ENCODE results near the gene RAG1. TPM values are rescaled to one million over a fixed set of nuclear protein-coding genes. Genes with fewer than 3 reads are reported as not detected.

Gene RAG1
- total and polyA plus RNA-seq, 2 experiments from 2014 or later, result 0.11 to 0.49 TPM

DNA sequence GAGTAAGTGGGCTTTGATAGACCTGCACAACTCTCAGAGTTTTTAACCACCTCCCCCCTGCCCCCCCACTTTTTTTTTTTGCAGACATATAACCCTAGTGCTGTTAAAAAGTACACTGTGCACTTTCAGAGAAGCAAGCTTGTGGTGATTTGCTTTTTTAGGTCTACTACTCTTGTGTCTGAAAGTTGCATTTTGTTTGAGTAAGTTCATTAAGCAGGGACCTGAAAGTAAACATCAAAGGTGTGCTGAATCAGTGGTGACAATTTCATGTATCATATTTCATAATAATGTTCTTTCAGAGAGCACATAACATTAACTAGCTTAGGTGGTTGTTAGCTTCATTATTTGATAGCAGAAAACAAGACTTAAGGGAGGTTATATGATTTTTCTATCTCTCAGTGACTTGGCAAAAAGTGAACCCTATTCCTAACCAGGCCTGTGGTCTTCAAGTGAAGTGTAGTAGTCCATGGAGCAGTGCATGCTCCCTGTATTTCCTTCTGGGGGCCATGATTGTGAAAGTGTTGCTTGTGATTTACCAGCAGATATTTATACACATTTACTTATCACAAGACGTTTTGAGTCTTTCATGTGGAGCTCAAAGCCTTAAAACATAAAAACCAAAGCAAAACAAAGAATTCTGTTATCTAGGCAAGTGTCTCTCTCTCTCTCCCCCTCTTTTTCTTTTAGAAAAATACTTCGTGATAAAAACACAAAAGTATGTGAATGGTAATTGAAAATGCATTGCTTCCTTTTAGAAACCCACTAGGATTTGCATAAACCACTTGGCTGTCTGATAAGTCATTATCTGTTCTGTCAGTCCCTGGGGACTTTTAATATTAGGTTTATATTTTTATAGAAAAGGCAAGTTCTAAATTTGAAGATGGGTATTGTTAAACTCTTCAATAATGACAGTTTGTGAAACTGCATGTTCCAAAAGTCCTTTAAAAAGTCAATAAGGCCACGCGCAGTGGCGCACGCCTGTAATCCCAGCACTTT, 37.7 kb downstream of the RAG1 start:
- no peak for TF ChIP-seq EZH2 (IDR thresholded peaks at IDR 0.05; ENCODE audit: insufficient read depth, poor library complexity, severe bottlenecking)
- TF ChIP-seq EZH2phosphoT487 (IDR thresholded peaks at IDR 0.05; ENCODE audit: insufficient read depth, low read depth), result no peak
- DNase-seq, result no peak
- Histone ChIP-seq H3K4me3 (no peak overlapping the region), H3K27ac (no peak overlapping the region), H3K9me2 (ENCODE audit: insufficient read depth) (no peaks in the 10 kb centered on the region), H3K27me3 (replicated peaks; ENCODE audit: insufficient read depth) (no peaks in the 10 kb centered on the region), H2AFZ (no peak overlapping the region), H3K4me2 (ENCODE audit: unreplicated experiment) (no peak overlapping the region), H4K20me1 (ENCODE audit: insufficient read depth) (no peaks in the 10 kb centered on the region), H3F3A (ENCODE audit: insufficient read depth) (no peaks in the 10 kb centered on the region), H3K9ac (no peak overlapping the region), H3K4me1 (ENCODE audit: insufficient read depth) (no peaks in the 10 kb centered on the region), H3K79me2 (ENCODE audit: insufficient read depth) (no peaks in the 10 kb centered on the region), H3K9me3 (ENCODE audit: low read depth) (no peaks in the 10 kb centered on the region), H3K36me3 (ENCODE audit: low read depth) (no peaks in the 10 kb centered on the region)
- WGBS, 2 experiments (ENCODE audit: low coverage in 1 of 2, low lambda C conversion rate in 2 of 2, missing lambda C conversion rate in 2 of 2), result 84 to 89% methylated on average over 6 of the region's 6 CpGs
- in situ Hi-C loops (cut with MboI), result no loop called here

DNA sequence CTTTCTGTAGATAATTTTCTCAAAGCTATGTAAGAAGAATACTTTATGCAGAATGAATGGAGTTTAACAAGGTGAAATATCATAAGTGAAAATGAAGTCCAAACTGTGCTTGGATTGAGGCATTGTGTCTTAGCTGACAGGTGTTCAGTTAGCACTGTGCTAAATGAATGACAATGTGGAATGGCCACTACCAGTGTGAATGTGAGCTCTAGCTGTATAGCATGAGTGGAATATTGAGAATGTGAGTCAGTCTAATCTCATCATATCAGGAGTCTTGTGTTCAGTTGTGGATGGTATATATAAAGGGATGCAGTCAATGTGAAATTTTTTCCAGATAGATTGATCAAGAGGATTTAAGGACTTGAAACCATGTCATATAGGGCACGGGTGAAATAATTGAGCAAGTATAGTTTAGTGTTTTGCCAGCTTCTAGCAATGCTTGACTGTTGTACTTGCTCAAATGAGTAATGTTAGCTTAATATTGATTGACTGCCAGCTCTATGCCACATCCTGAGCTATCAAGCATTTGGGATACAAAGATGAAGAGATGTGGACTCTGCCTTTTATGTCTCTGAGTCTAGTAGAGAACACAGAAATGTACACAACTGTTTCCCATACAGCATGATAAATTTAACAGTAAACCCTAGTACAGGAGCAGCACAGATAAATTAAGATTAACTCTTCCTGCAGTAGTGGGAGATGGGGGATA, 40.8 kb downstream of the RAG1 start:
- Histone ChIP-seq H4K20me1 (ENCODE audit: insufficient read depth) (no peaks in the 10 kb centered on the region), H3K36me3 (ENCODE audit: low read depth) (no peaks in the 10 kb centered on the region), H3K4me2 (ENCODE audit: unreplicated experiment) (no peak overlapping the region), H3K27me3 (replicated peaks; ENCODE audit: insufficient read depth) (no peaks in the 10 kb centered on the region), H2AFZ (no peak overlapping the region), H3K4me1 (ENCODE audit: insufficient read depth) (no peaks in the 10 kb centered on the region), H3K27ac (no peak overlapping the region), H3K9me3 (ENCODE audit: low read depth) (no peaks in the 10 kb centered on the region), H3F3A (ENCODE audit: insufficient read depth) (no peaks in the 10 kb centered on the region), H3K79me2 (ENCODE audit: insufficient read depth) (no peaks in the 10 kb centered on the region), H3K4me3 (no peak overlapping the region), H3K9ac (no peak overlapping the region), H3K9me2 (ENCODE audit: insufficient read depth) (no peaks in the 10 kb centered on the region)
- in situ Hi-C loops (cut with MboI), result no loop called here
- no peak for DNase-seq
- WGBS, 2 experiments (ENCODE audit: low coverage in 1 of 2, low lambda C conversion rate in 2 of 2, missing lambda C conversion rate in 2 of 2), result 70 to 75% methylated on average over 1 of the region's 1 CpG
- TF ChIP-seq EZH2 (IDR thresholded peaks at IDR 0.05; ENCODE audit: insufficient read depth, poor library complexity, severe bottlenecking), result no peak
- no peak for TF ChIP-seq EZH2phosphoT487 (IDR thresholded peaks at IDR 0.05; ENCODE audit: insufficient read depth, low read depth)

DNA sequence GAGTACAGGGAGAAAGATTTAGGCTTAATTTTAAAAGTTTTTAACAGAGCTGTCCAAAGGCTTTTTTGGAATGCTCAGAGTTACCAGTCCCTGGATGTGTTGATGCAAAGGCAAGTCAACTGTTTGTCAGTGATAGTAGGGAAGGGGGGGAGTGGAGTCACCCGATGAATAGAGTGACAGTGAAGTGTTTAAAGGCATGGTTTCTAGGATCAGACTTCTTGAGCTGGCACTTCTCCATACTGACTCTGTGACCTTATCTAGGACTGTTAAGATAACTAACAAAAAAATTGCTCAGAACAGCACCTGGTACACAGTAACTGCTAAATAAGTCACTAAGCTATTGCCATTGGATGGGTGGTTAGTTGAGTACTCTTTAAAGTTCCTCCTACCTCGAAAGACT, 41.6 kb downstream of the RAG1 start:
- no peak for DNase-seq
- H3K4me2 ChIP-seq (ENCODE audit: unreplicated experiment), result no peak overlapping the region
- TF ChIP-seq EZH2phosphoT487 (IDR thresholded peaks at IDR 0.05; ENCODE audit: insufficient read depth, low read depth), result no peak
- TF ChIP-seq EZH2 (IDR thresholded peaks at IDR 0.05; ENCODE audit: insufficient read depth, poor library complexity, severe bottlenecking), result no peak

DNA sequence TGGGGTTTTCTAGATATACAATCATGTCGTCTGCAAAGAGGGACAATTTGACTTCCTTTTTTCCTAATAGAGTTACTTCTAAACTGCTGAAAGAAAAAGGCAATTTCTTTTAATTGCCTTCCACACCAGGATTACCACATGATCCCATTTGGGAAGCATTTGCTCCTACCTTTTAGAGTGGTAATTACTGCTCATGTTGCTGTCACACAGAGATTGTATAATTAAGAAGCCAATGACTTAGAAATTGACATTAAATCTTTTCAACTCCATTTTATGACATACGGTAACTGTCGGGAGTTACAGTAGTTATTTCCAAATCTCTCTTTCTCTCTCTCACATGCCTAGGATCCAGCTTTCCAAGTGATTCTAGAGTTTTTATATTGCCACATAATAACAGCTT, 48.0 kb downstream of the RAG1 start:
- Histone ChIP-seq H3K4me2 (ENCODE audit: unreplicated experiment) (no peak overlapping the region), H3K27me3 (replicated peaks; ENCODE audit: insufficient read depth) (no peaks in the 10 kb centered on the region), H3K9me3 (ENCODE audit: low read depth) (no peaks in the 10 kb centered on the region), H3K4me3 (no peak overlapping the region), H4K20me1 (ENCODE audit: insufficient read depth) (no peaks in the 10 kb centered on the region), H3K27ac (no peak overlapping the region), H3K9me2 (ENCODE audit: insufficient read depth) (no peaks in the 10 kb centered on the region), H3K36me3 (ENCODE audit: low read depth) (no peaks in the 10 kb centered on the region), H3F3A (ENCODE audit: insufficient read depth) (no peaks in the 10 kb centered on the region), H2AFZ (no peak overlapping the region), H3K79me2 (ENCODE audit: insufficient read depth) (no peaks in the 10 kb centered on the region), H3K9ac (no peak overlapping the region), H3K4me1 (ENCODE audit: insufficient read depth) (no peaks in the 10 kb centered on the region)
- DNase-seq, result no peak
- 91 to 93% methylated on average over 3 of the region's 3 CpGs for WGBS, 2 experiments (ENCODE audit: low coverage in 1 of 2, low lambda C conversion rate in 2 of 2, missing lambda C conversion rate in 2 of 2)
- in situ Hi-C loops (cut with MboI), result no loop called here
- TF ChIP-seq EZH2phosphoT487 (IDR thresholded peaks at IDR 0.05; ENCODE audit: insufficient read depth, low read depth) (no peak), EZH2 (IDR thresholded peaks at IDR 0.05; ENCODE audit: insufficient read depth, poor library complexity, severe bottlenecking) (no peak)

More for the DNA sequence above, 41.6 kb downstream of the RAG1 start:
- Histone ChIP-seq H3K27ac (no peak overlapping the region), H4K20me1 (ENCODE audit: insufficient read depth) (no peaks in the 10 kb centered on the region), H3F3A (ENCODE audit: insufficient read depth) (no peaks in the 10 kb centered on the region), H3K4me3 (no peak overlapping the region), H3K9ac (no peak overlapping the region), H3K36me3 (ENCODE audit: low read depth) (no peaks in the 10 kb centered on the region), H2AFZ (no peak overlapping the region), H3K4me1 (ENCODE audit: insufficient read depth) (no peaks in the 10 kb centered on the region), H3K9me2 (ENCODE audit: insufficient read depth) (no peaks in the 10 kb centered on the region), H3K27me3 (replicated peaks; ENCODE audit: insufficient read depth) (no peaks in the 10 kb centered on the region), H3K9me3 (ENCODE audit: low read depth) (no peaks in the 10 kb centered on the region), H3K79me2 (ENCODE audit: insufficient read depth) (no peaks in the 10 kb centered on the region)
- in situ Hi-C loops (cut with MboI), result no loop called here
- 85 to 89% methylated on average over 2 of the region's 2 CpGs for WGBS, 2 experiments (ENCODE audit: low coverage in 1 of 2, low lambda C conversion rate in 2 of 2, missing lambda C conversion rate in 2 of 2)

Measured in GM23248 (cell line).